Common myeloid progenitor, CD34-positive (primary cell): ENCODE results near the gene SLC16A9.
A peak's percentile ranks its signal among the peaks of the same experiment; 100 is the strongest.

Experiments used
- CTCF ChIA-PET: fragments of 350-600 bp; sonication (Branson Sonifier 250); formaldehyde crosslinking; loops from one replicate; lab custom pipeline; 2021; ENCODE audit warnings: antibody characterized with exemption; lab: Charles Lee
- POLR2A ChIA-PET: fragments of 350-600 bp; sonication (Branson Sonifier 250); formaldehyde crosslinking; loops from one replicate; lab custom pipeline; 2021; ENCODE audit warnings: antibody characterized with exemption; lab: Charles Lee
- DNase-seq, 3 donors: peaks; one replicate each; pipeline versions ENCODE4 v3.0.0 to v3.0.0-alpha.2; 2013
- H3K27ac ChIP-seq, 2 experiments: 1 replicate in 1 of 2; 2 replicates in 1 of 2; pipeline ENCODE4 v1.7.0; 2013; ENCODE audit warnings: inconsistent platforms in 2 of 2, low read length in 2 of 2, mild to moderate bottlenecking in 2 of 2, low read depth in 1 of 2, moderate library complexity in 1 of 2; ENCODE audit not compliant: severe bottlenecking in 2 of 2, insufficient read depth in 1 of 2, poor library complexity in 1 of 2
- H3K27me3 ChIP-seq, 5 experiments: replicated peaks in 2 of 5; 1 replicate in 3 of 5; 2 replicates in 2 of 5; pipeline versions ENCODE4 v1.6.1 to v1.7.0; 2013; ENCODE audit warnings: low read length in 4 of 5, mild to moderate bottlenecking in 2 of 5, moderate library complexity in 2 of 5, inconsistent platforms in 1 of 5; ENCODE audit not compliant: insufficient read depth in 5 of 5, control insufficient read depth in 4 of 5
- H3K36me3 ChIP-seq, 4 experiments: 1 replicate in 2 of 4; 2 replicates in 2 of 4; pipeline versions ENCODE4 v1.6.1 to v1.7.0; 2013; ENCODE audit warnings: low read length in 3 of 4, control low read depth in 1 of 4, mild to moderate bottlenecking in 1 of 4; ENCODE audit not compliant: control insufficient read depth in 4 of 4, insufficient read depth in 4 of 4
- H3K4me1 ChIP-seq, 4 experiments: 1 replicate in 3 of 4; 2 replicates in 1 of 4; pipeline versions ENCODE4 v1.6.1 to v1.7.1; 2013; ENCODE audit warnings: low read length in 3 of 4, mild to moderate bottlenecking in 3 of 4, control low read depth in 1 of 4, inconsistent platforms in 1 of 4, moderate library complexity in 1 of 4; ENCODE audit not compliant: control insufficient read depth in 4 of 4, insufficient read depth in 4 of 4; ENCODE audit errors: control extremely low read depth in 1 of 4
- H3K4me3 ChIP-seq, 7 experiments: 1 replicate in 4 of 7; 2 replicates in 3 of 7; pipeline versions ENCODE4 v1.5.1 to v1.7.0; 2013; ENCODE audit warnings: mild to moderate bottlenecking in 7 of 7, low read length in 6 of 7, moderate library complexity in 6 of 7, inconsistent platforms in 2 of 7, low read depth in 2 of 7, control low read depth in 1 of 7; ENCODE audit not compliant: insufficient read depth in 4 of 7, control insufficient read depth in 1 of 7; ENCODE audit errors: extremely low read depth in 1 of 7
- H3K9me3 ChIP-seq, 5 experiments: 1 replicate in 4 of 5; 2 replicates in 1 of 5; pipeline versions ENCODE4 v1.6.1 to v1.7.1; 2013; ENCODE audit warnings: low read length in 4 of 5, mild to moderate bottlenecking in 2 of 5, inconsistent platforms in 1 of 5, low read depth in 1 of 5, moderate library complexity in 1 of 5; ENCODE audit not compliant: control insufficient read depth in 4 of 5, insufficient read depth in 2 of 5; ENCODE audit errors: control extremely low read depth in 1 of 5
- WGBS: methylation state at CpG from one replicate; pipeline ENCODE4 v1.1.5; 2013; ENCODE audit not compliant: insufficient coverage; 5-methylcytosine and 5-hydroxymethylcytosine counted together

Gene SLC16A9

DNA sequence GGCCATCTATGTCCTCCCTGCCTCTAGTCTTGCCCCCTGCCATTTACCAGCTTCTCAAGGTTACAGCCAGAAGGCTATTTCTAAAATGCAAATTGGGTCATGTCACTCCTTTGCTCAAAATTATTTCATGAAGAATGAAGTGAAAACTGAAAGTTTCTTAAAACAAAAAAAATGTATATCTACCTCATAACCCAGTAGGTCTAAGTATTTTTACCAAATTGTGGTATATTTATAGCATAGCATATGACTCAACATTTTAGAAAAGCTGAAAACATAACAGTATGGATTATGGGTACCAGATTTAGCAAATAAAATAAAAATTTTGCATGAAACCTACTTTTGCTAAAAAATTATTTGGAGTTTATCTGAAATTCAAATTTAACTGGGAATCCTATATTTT is 78.4 kb downstream of the SLC16A9 start:
- Histone ChIP-seq H3K27ac (no peak overlapping the region), H3K36me3 (no peaks in the 10 kb centered on the region), H3K4me3 (no peak overlapping the region), H3K4me1 (peaks cover 0 to 7% (median 4%) of the 10 kb centered on the region in 4 experiments), H3K27me3 (no peaks in the 10 kb centered on the region), H3K9me3 (no peaks in the 10 kb centered on the region)
- no peak for DNase-seq
- POLR2A ChIA-PET, result no interaction called here
- CTCF ChIA-PET, result interaction anchor here (15.1 kb wide), 1 partner anchor 175 kb away, joined by 183 read pairs; no protein-coding TSS in a partner anchor

DNA sequence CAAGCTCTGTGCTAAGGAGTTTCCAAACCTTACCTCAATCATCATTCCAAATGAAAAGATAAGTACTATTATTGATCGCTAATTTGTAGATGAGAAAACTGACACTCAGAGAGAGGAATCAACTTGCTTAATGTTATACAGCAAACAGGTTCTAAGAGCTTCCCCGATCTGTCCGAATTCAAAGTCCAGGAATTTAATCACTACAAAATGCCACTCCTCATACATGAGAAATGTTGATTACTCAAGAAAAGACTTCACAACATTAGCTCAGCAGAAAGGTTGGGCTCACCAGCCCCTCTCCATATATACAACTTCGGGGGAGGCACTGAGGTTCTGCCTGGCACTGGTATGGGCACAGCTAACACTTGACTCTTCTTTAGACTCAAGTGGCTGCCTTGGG is 80.7 kb downstream of the SLC16A9 start:
- WGBS, result 100% methylated on average over 1 of the region's 4 CpGs
- ChIA-PET CTCF (interaction anchor here (0.9 to 15.1 kb wide), 9 partner anchors 9 to 404 kb away, joined by 3 to 183 read pairs (median 4); partner anchors contain the start of gene CCDC6), POLR2A (no interaction called here)
- H3K27ac ChIP-seq, result no peak overlapping the region
- H3K36me3 ChIP-seq, result no peaks in the 10 kb centered on the region
- no peak overlapping the region for H3K4me3 ChIP-seq
- no peaks in the 10 kb centered on the region for H3K27me3 ChIP-seq
- H3K4me1 ChIP-seq, result peaks cover 0 to 9% (median 6%) of the 10 kb centered on the region in 4 experiments
- no peaks in the 10 kb centered on the region for H3K9me3 ChIP-seq
- DNase-seq, result no peak

DNA sequence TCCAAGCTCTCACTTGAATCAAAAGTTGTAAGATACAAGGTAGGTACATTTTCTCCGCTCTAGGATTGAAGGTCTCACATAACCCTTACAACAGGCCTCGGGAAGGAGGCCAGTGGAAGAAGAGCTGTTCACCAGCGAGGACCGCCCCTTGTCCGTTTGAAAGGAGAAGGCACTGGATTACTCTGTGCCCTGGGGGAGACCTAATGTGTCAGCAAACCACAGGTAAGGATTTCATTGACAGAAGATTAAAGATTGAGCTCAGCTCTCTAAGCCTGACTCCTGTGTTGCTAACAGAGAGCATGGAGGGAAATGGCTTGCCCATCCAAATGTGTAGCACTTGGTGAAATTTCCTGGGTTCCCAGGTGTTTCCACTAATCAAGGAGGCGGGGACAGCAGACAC is 81.2 kb downstream of the SLC16A9 start:
- ChIA-PET POLR2A (no interaction called here), CTCF (interaction anchor here (1.0 to 15.1 kb wide), 7 partner anchors 178 to 407 kb away, joined by 4 to 183 read pairs (median 11); partner anchors contain the start of gene CCDC6)
- Histone ChIP-seq H3K4me3 (no peak overlapping the region), H3K27me3 (no peaks in the 10 kb centered on the region), H3K4me1 (peaks cover 0 to 9% (median 6%) of the 10 kb centered on the region in 4 experiments), H3K9me3 (no peaks in the 10 kb centered on the region), H3K27ac (no peak overlapping the region), H3K36me3 (no peaks in the 10 kb centered on the region)
- no peak for DNase-seq
- WGBS, result 77% methylated on average over 6 of the region's 6 CpGs

- ChIA-PET POLR2A (no interaction called here), CTCF (interaction anchor here (1.4 to 15.1 kb wide), 5 partner anchors 179 to 408 kb away, joined by 4 to 183 read pairs (median 18); no protein-coding TSS in a partner anchor)
- peaks cover 0 to 9% (median 6%) of the 10 kb centered on the region in 4 experiments for H3K4me1 ChIP-seq
- H3K27ac ChIP-seq, result no peak overlapping the region
- H3K9me3 ChIP-seq, result no peaks in the 10 kb centered on the region
- H3K4me3 ChIP-seq, result no peak overlapping the region
- H3K36me3 ChIP-seq, result no peaks in the 10 kb centered on the region
- DNase-seq, result no peak
- 92% methylated on average over 3 of the region's 4 CpGs for WGBS
- no peaks in the 10 kb centered on the region for H3K27me3 ChIP-seq
These were observed 82.2 kb downstream of the SLC16A9 start for GRCh38 chr10:59627366-59628018.

- peak overlapping the region in 1 of 7 experiments; percentile 32 for H3K4me3 ChIP-seq
- CTCF ChIA-PET, result interaction anchor here (0.7 to 15.1 kb wide), 33 partner anchors 8 to 813 kb away, joined by 3 to 183 read pairs (median 5); no protein-coding TSS in a partner anchor
- no peaks in the 10 kb centered on the region for H3K36me3 ChIP-seq
- no peaks in the 10 kb centered on the region for H3K9me3 ChIP-seq
- H3K4me1 ChIP-seq, result peaks cover 0 to 9% (median 6%) of the 10 kb centered on the region in 4 experiments
- peak; percentile 9 to 54 (median 43) for DNase-seq
- no peak overlapping the region for H3K27ac ChIP-seq
- 63% methylated on average over 2 of the region's 3 CpGs for WGBS
- no peaks in the 10 kb centered on the region for H3K27me3 ChIP-seq
- POLR2A ChIA-PET, result interaction anchor here (0.7 kb wide), 1 partner anchor 205 kb away, joined by 3 read pairs; no protein-coding TSS in a partner anchor
These were observed 83.2 kb downstream of the SLC16A9 start for GRCh38 chr10:59626523-59626869.

GRCh38 chr10:59625721-59626522 is 83.7 kb downstream of the SLC16A9 start:
- peak; percentile 81 to 90 (median 88) for DNase-seq
- Histone ChIP-seq H3K4me3 (peak overlapping the region in 1 of 7 experiments; percentile 32), H3K27ac (no peak overlapping the region), H3K27me3 (no peaks in the 10 kb centered on the region), H3K36me3 (no peaks in the 10 kb centered on the region), H3K9me3 (no peaks in the 10 kb centered on the region), H3K4me1 (peaks cover 0 to 9% (median 6%) of the 10 kb centered on the region in 4 experiments)
- ChIA-PET POLR2A (interaction anchor here (0.7 kb wide), 1 partner anchor 206 kb away, joined by 3 read pairs; no protein-coding TSS in a partner anchor), CTCF (interaction anchor here (0.7 to 15.1 kb wide), 35 partner anchors 9 to 813 kb away, joined by 3 to 183 read pairs (median 4); no protein-coding TSS in a partner anchor)
- 40% methylated on average over 7 of the region's 8 CpGs for WGBS
